KMS-11 (cell line): ENCODE results near the gene IFNL3.
"Not testable (repeated sequence)": the region's sequence is repeated elsewhere in the genome, so short reads cannot be mapped to it uniquely, and the experiment has no call there.

Experiments
- H2AFZ ChIP-seq: fragments of 200-600 bp; sonication (generic); 2 replicates; pipeline ENCODE4 v1.6.1; 2016; ENCODE audit warnings: antibody characterized with exemption, mixed run types, low read depth
- H3K27ac ChIP-seq: fragments of 200-600 bp; sonication (generic); 2 replicates; pipeline ENCODE4 v1.6.1; 2016; ENCODE audit warnings: mild to moderate bottlenecking, mixed run types
- H3K27me3 ChIP-seq: fragments of 200-600 bp; sonication (generic); 2 replicates; pipeline ENCODE4 v1.6.1; 2017; ENCODE audit warnings: mild to moderate bottlenecking, low read depth, mixed run types, moderate library complexity; ENCODE audit not compliant: insufficient read depth
- H3K36me3 ChIP-seq: fragments of 200-600 bp; sonication (generic); 2 replicates; pipeline ENCODE4 v1.6.1; 2017; ENCODE audit warnings: mild to moderate bottlenecking, mixed run types; ENCODE audit not compliant: insufficient read depth
- H3K4me1 ChIP-seq: fragments of 200-600 bp; sonication (generic); 2 replicates; pipeline ENCODE4 v1.6.1; 2016; ENCODE audit warnings: mild to moderate bottlenecking, low read depth, mixed run types; ENCODE audit not compliant: poor library complexity, severe bottlenecking
- H3K4me2 ChIP-seq: fragments of 200-600 bp; sonication (generic); 2 replicates; pipeline ENCODE4 v1.7.0; 2016; ENCODE audit warnings: mild to moderate bottlenecking, mixed run types
- H3K4me3 ChIP-seq: fragments of 200-600 bp; sonication (generic); IDR thresholded peaks from 2 replicates; pipeline ENCODE4 v1.6.1; 2017; ENCODE audit warnings: low read depth, low read length, mixed read lengths; ENCODE audit not compliant: insufficient read depth
- H3K79me2 ChIP-seq: fragments of 200-600 bp; sonication (generic); 2 replicates; pipeline ENCODE4 v1.6.1; 2016; ENCODE audit warnings: low read depth, mixed run types; ENCODE audit not compliant: insufficient read depth
- H3K9ac ChIP-seq: fragments of 200-600 bp; sonication (generic); 2 replicates; pipeline ENCODE4 v1.6.1; 2016; ENCODE audit warnings: mild to moderate bottlenecking, mixed run types
- H4K20me1 ChIP-seq: fragments of 200-600 bp; sonication (generic); 2 replicates; pipeline ENCODE4 v1.6.1; 2016; ENCODE audit warnings: mild to moderate bottlenecking, mixed run types; ENCODE audit not compliant: insufficient read depth
- CTCF ChIP-seq: fragments of 200-600 bp; sonication (generic); conservative IDR thresholded peaks from 2 replicates; pipeline ENCODE4 v1.6.1; 2017; ENCODE audit warnings: low read depth, mild to moderate bottlenecking, antibody characterized with exemption, low read length, moderate library complexity, mixed read lengths

Gene IFNL3

GRCh38 chr19:39232708-39233107 lies 12.1 kb downstream of the IFNL3 start:
- Histone ChIP-seq H3K4me3 (no peak overlapping the region), H2AFZ (no peak overlapping the region), H3K27ac (no peak overlapping the region), H3K27me3 (no peaks in the 10 kb centered on the region), H3K4me1 (peaks cover 3% of the 10 kb centered on the region), H3K9ac (no peak overlapping the region), H3K4me2 (no peak overlapping the region), H3K79me2 (no peaks in the 10 kb centered on the region), H4K20me1 (no peaks in the 10 kb centered on the region), H3K36me3 (no peaks in the 10 kb centered on the region)
- no peak for TF ChIP-seq CTCF

GRCh38 chr19:39230096-39230764 lies 14.6 kb downstream of the IFNL3 start:
- H3K4me3 ChIP-seq, result no peak overlapping the region
- H3K79me2 ChIP-seq, result no peaks in the 10 kb centered on the region
- H3K27me3 ChIP-seq, result peaks cover 3% of the 10 kb centered on the region; the same call in 1 of the 2 replicates
- no peaks in the 10 kb centered on the region for H3K4me1 ChIP-seq
- H3K4me2 ChIP-seq, result no peak overlapping the region
- H2AFZ ChIP-seq, result no peak overlapping the region
- H3K27ac ChIP-seq, result no peak overlapping the region
- no peaks in the 10 kb centered on the region for H4K20me1 ChIP-seq
- no peak for TF ChIP-seq CTCF
- no peaks in the 10 kb centered on the region for H3K36me3 ChIP-seq
- no peak overlapping the region for H3K9ac ChIP-seq

GRCh38 chr19:39224910-39225309 lies 19.9 kb downstream of the IFNL3 start:
- no peak overlapping the region for H3K4me2 ChIP-seq

GRCh38 chr19:39223703-39224279 lies 21.0 kb downstream of the IFNL3 start:
- no peak for TF ChIP-seq CTCF
- no peaks in the 10 kb centered on the region for H3K79me2 ChIP-seq
- H3K4me2 ChIP-seq, result no peak overlapping the region
- no peak overlapping the region for H2AFZ ChIP-seq
- H3K9ac ChIP-seq, result no peak overlapping the region
- no peaks in the 10 kb centered on the region for H3K4me1 ChIP-seq
- H4K20me1 ChIP-seq, result no peaks in the 10 kb centered on the region
- H3K27ac ChIP-seq, result no peak overlapping the region
- H3K36me3 ChIP-seq, result no peaks in the 10 kb centered on the region
- peaks cover 11% of the 10 kb centered on the region; the same call in 1 of the 2 replicates for H3K27me3 ChIP-seq
- H3K4me3 ChIP-seq, result no peak overlapping the region

More at GRCh38 chr19:39224910-39225309, 19.9 kb downstream of the IFNL3 start:
- H3K36me3 ChIP-seq, result no peaks in the 10 kb centered on the region
- no peak overlapping the region for H3K4me3 ChIP-seq
- no peak overlapping the region for H2AFZ ChIP-seq
- peaks cover 11% of the 10 kb centered on the region; the same call in 1 of the 2 replicates for H3K27me3 ChIP-seq
- no peaks in the 10 kb centered on the region for H3K4me1 ChIP-seq
- H3K9ac ChIP-seq, result no peak overlapping the region
- H3K79me2 ChIP-seq, result no peaks in the 10 kb centered on the region
- no peak overlapping the region for H3K27ac ChIP-seq
- no peak for TF ChIP-seq CTCF
- H4K20me1 ChIP-seq, result no peaks in the 10 kb centered on the region

- H3K4me3 ChIP-seq, H2AFZ ChIP-seq, H3K4me1 ChIP-seq, H3K79me2 ChIP-seq, H3K27ac ChIP-seq, H3K36me3 ChIP-seq, H3K4me2 ChIP-seq, H4K20me1 ChIP-seq, H3K27me3 ChIP-seq, H3K9ac ChIP-seq: not testable (repeated sequence)
These were observed 25.7 kb downstream of the IFNL3 start for GRCh38 chr19:39219108-39219507.
